ENCODE results near the gene NARF.

DNA sequence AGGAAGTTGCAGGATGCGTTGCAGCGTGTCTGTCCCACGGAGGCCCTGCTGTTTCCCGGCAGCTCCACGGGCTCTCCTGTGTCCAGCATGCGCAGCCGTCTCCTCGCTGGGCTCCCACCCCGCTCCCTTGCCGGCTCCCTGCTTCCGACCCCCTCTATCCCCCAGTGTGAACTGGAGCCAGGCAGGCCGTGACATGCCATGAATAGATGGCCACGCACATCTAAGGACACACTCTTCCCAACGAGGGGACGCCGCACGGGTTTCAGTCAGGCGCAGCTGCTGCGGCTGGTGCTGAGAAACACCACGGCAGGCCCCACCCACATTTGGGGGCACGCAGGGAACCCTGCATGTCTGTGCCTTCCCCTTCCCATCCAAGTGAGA lies 49.6 kb upstream of the NARF start:
- TF ChIP-seq, protein P1, sequence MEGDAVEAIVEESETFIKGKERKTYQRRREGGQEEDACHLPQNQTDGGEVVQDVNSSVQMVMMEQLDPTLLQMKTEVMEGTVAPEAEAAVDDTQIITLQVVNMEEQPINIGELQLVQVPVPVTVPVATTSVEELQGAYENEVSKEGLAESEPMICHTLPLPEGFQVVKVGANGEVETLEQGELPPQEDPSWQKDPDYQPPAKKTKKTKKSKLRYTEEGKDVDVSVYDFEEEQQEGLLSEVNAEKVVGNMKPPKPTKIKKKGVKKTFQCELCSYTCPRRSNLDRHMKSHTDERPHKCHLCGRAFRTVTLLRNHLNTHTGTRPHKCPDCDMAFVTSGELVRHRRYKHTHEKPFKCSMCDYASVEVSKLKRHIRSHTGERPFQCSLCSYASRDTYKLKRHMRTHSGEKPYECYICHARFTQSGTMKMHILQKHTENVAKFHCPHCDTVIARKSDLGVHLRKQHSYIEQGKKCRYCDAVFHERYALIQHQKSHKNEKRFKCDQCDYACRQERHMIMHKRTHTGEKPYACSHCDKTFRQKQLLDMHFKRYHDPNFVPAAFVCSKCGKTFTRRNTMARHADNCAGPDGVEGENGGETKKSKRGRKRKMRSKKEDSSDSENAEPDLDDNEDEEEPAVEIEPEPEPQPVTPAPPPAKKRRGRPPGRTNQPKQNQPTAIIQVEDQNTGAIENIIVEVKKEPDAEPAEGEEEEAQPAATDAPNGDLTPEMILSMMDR (conservative IDR thresholded peaks at IDR 0.05; ENCODE audit: low read depth in 2 of 2), result no peak
- TF ChIP-seq POLR2AphosphoS5 (IDR thresholded peaks at IDR 0.05; ENCODE audit: low read depth) (no peak), EZH2phosphoT487 (IDR thresholded peaks at IDR 0.05; ENCODE audit: unreplicated experiment) (no peak)
- TF ChIP-seq, protein P2, sequence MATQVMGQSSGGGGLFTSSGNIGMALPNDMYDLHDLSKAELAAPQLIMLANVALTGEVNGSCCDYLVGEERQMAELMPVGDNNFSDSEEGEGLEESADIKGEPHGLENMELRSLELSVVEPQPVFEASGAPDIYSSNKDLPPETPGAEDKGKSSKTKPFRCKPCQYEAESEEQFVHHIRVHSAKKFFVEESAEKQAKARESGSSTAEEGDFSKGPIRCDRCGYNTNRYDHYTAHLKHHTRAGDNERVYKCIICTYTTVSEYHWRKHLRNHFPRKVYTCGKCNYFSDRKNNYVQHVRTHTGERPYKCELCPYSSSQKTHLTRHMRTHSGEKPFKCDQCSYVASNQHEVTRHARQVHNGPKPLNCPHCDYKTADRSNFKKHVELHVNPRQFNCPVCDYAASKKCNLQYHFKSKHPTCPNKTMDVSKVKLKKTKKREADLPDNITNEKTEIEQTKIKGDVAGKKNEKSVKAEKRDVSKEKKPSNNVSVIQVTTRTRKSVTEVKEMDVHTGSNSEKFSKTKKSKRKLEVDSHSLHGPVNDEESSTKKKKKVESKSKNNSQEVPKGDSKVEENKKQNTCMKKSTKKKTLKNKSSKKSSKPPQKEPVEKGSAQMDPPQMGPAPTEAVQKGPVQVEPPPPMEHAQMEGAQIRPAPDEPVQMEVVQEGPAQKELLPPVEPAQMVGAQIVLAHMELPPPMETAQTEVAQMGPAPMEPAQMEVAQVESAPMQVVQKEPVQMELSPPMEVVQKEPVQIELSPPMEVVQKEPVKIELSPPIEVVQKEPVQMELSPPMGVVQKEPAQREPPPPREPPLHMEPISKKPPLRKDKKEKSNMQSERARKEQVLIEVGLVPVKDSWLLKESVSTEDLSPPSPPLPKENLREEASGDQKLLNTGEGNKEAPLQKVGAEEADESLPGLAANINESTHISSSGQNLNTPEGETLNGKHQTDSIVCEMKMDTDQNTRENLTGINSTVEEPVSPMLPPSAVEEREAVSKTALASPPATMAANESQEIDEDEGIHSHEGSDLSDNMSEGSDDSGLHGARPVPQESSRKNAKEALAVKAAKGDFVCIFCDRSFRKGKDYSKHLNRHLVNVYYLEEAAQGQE (IDR thresholded peaks at IDR 0.05; ENCODE audit: unreplicated experiment), result no peak
